DMS53 treated with DMSO at 0.1 percent for 48 hours (cell line): ENCODE results near the gene GRPR.
"Not testable (repeated sequence)": the region's sequence is repeated elsewhere in the genome, so short reads cannot be mapped to it uniquely, and the experiment has no call there.

ENCODE experiments used
- DNase-seq: peaks from one replicate; lab custom pipeline; 2025; ENCODE audit not compliant: unreplicated experiment; lab: John Stamatoyannopoulos, UW

The GRPR gene

GRCh38 chrX:16175329-16176061, 52.1 kb downstream of the GRPR start:
- no peak for DNase-seq

GRCh38 chrX:16177260-16177659, 53.9 kb downstream of the GRPR start:
- DNase-seq = no peak

- DNase-seq = not testable (repeated sequence)
These were observed 60.5 kb downstream of the GRPR start for GRCh38 chrX:16183843-16184242.

- DNase-seq = no peak
These were observed 62.4 kb downstream of the GRPR start for GRCh38 chrX:16185725-16186136.

- DNase-seq = no peak
These were observed 63.1 kb downstream of the GRPR start for GRCh38 chrX:16186380-16187007.

GRCh38 chrX:16187024-16187760, 63.8 kb downstream of the GRPR start:
- DNase-seq = no peak

GRCh38 chrX:16188687-16189086, 65.3 kb downstream of the GRPR start:
- DNase-seq = peak; percentile 20

GRCh38 chrX:16191605-16192004, 68.2 kb downstream of the GRPR start:
- no peak for DNase-seq

- no peak for DNase-seq
These were observed 73.5 kb downstream of the GRPR start for GRCh38 chrX:16196829-16197228.

GRCh38 chrX:16199343-16199742, 76.0 kb downstream of the GRPR start:
- no peak for DNase-seq

GRCh38 chrX:16202943-16203342, 79.6 kb downstream of the GRPR start:
- DNase-seq = peak; percentile 9
